Heart right ventricle (tissue), 16 donors: ENCODE measurements around the gene FRAT2. TPM values are rescaled to one million over a fixed set of nuclear protein-coding genes. Genes with fewer than 3 reads are reported as not detected.

Experiments used
- ATAC-seq, 8 donors: fragments of 200-7000 bp; cut with Tn5 transposase; one replicate each; pipeline ENCODE4 v1.9.1; 2020; ENCODE audit warnings: mild to moderate bottlenecking in 8 of 8, moderate library complexity in 8 of 8, moderate number of reproducible peaks in 1 of 8
- DNase-seq, 2 donors: peaks; one replicate each; pipeline ENCODE4 v3.0.0-alpha.2; 2020
- H3K27ac ChIP-seq, 10 donors: fragments of 200-600 bp; sonication (generic) in 2 of 10; one replicate each; pipeline versions ENCODE4 v1.5.0 to v1.8.0; 2020 to 2022; ENCODE audit warnings: mild to moderate bottlenecking in 3 of 10
- H3K27me3 ChIP-seq, 7 donors: fragments of 200-600 bp; one replicate each; pipeline ENCODE4 v1.8.0; 2021 to 2022; ENCODE audit warnings: mild to moderate bottlenecking in 2 of 7
- H3K36me3 ChIP-seq, 9 donors: fragments of 200-600 bp; sonication (generic) in 1 of 9; one replicate each; pipeline versions ENCODE4 v1.5.0 to v1.8.0; 2020 to 2022; ENCODE audit warnings: mild to moderate bottlenecking in 2 of 9
- H3K4me1 ChIP-seq, 9 donors: fragments of 200-600 bp; sonication (generic) in 1 of 9; one replicate each; pipeline versions ENCODE4 v1.5.0 to v1.8.0; 2020 to 2022; ENCODE audit warnings: mild to moderate bottlenecking in 4 of 9
- H3K4me3 ChIP-seq, 10 donors: fragments of 200-600 bp; sonication (generic) in 2 of 10; one replicate each; pipeline versions ENCODE4 v1.5.0 to v1.8.0; 2020 to 2022; ENCODE audit warnings: mild to moderate bottlenecking in 7 of 10, moderate library complexity in 2 of 10
- H3K9me3 ChIP-seq, 11 donors: fragments of 200-600 bp in 10 of 11; sonication (generic) in 2 of 11; one replicate each; pipeline versions ENCODE4 v1.5.0 to v1.8.0; 2013 to 2022; ENCODE audit warnings: mild to moderate bottlenecking in 2 of 11, control low read depth in 1 of 11, moderate library complexity in 1 of 11
- CTCF ChIP-seq, 9 donors: fragments of 200-600 bp; sonication (generic) in 2 of 9; IDR thresholded peaks; one replicate each; pipeline versions ENCODE4 v1.5.0 to v1.8.0; 2021 to 2022; ENCODE audit warnings: antibody characterized with exemption in 9 of 9, mild to moderate bottlenecking in 5 of 9, moderate library complexity in 1 of 9
- WGBS, 2 donors: extraction: QIAGEN DNeasy Blood & Tissue Kit; methylation state at CpG; one replicate each; pipeline ENCODE4 v1.1.7; 2013; ENCODE audit warnings: inconsistent platforms in 1 of 2; 5-methylcytosine and 5-hydroxymethylcytosine counted together
- intact Hi-C, 10 donors: fragments of 100-400 bp; cut with DNase I; formaldehyde crosslinking; loops; one replicate each; pipeline versions ENCODE4 v1.11.1 to v1.14.2; 2022
- polyA plus RNA-seq, 2 donors: library from polyadenylated mRNA; stranded (reverse); fragments of 200-250 nt; gene quantifications; one replicate each; pipeline ENCODE4 v1.2.3, GENCODE V29; 2013
- total RNA-seq, 10 donors: library from RNA; stranded (reverse); fragmentation: NEBNext Ultra II Directional in 3 of 10; extraction: Animal tissue kit (Norgen Biotek cat#: 25700) in 3 of 10; gene quantifications; one replicate each; pipeline versions ENCODE4 v1.2.1 to v1.2.4, GENCODE V29; 2021 to 2023
- donor health status: Arrhythmogenic right ventricular cardiomyopathy.
- donor health status: ischemic (EF 13 %, LVEDD 7.1; RV severe dilation, severe dysfunction).
- donor health status: healthy with polysubstance abuse.
- donor health status: DM: no; HTN: yes; CAD: no.
- donor health status: DM: no; HTN: no; CAD: no.
- donor health status: ischemic (EF 25% LVEDD 6.9; RV normal size, moderate dysfunction).
- donor health status: ischemic (EF 25% LVEDD 5.7; RV mildly dilated, moderate dysfunction).
- donor health status: healthy.
- donor health status: DM: yes; HTN: yes; CAD: no.
- donor health status: Ischemic cardiomyopathy.
- donor health status: ischemic (EF 35%, LVEDD 5.7; RV mildly dilated, moderate dysfunction).
- donor health status: nonischemic (EF 11% LVEDD 7.7; RV severe dilation, severe dysfunction).
- donor health status: DM: yes; HTN: yes; CAD: no.
- donor health status: PGD.
- donor health status: ischemic (EF 29% LVEDD 5.4; RV normal size, mild dysfunction).
- donor health status: nonischemic (EF 23%, LVEDD 6.1; RV moderate dilation, normal function).

The FRAT2 gene
- total and polyA plus RNA-seq, 12 donors, result 2.9 to 11.0 (median 5.1) TPM

GRCh38 chr10:97336942-97337831, 2.7 kb upstream of the FRAT2 start:
- H3K27ac ChIP-seq, result peak overlapping the region in 4 of 10 donors; percentile 0 to 34 (median 10)
- H3K4me1 ChIP-seq, result peaks cover 0 to 48% (median 33%) of the 10 kb centered on the region in 9 donors
- intact Hi-C loops, result loop anchor here in 2 of 10 donors (5.0 to 10.0 kb wide), 3 partner anchors 45 to 65 kb away; partner anchors contain the start of genes ARHGAP19 (in 1 of the 2) and RRP12 (in 1 of the 2)
- H3K9me3 ChIP-seq, result no peaks in the 10 kb centered on the region
- no peaks in the 10 kb centered on the region for H3K36me3 ChIP-seq
- no peak for ATAC-seq
- no peak for TF ChIP-seq CTCF (IDR thresholded peaks at IDR 0.05)
- 20 to 21% methylated on average over 11 of the region's 11 CpGs for WGBS, 2 donors
- H3K27me3 ChIP-seq, result no peaks in the 10 kb centered on the region
- DNase-seq, result no peak
- peak overlapping the region in 1 of 10 donors; percentile 1 for H3K4me3 ChIP-seq

- peaks cover 0 to 1% (median 0%) of the 10 kb centered on the region in 9 donors for H3K36me3 ChIP-seq
- no peaks in the 10 kb centered on the region for H3K27me3 ChIP-seq
- peaks cover 3 to 55% (median 41%) of the 10 kb centered on the region in 9 donors for H3K4me1 ChIP-seq
- no peak for TF ChIP-seq CTCF (IDR thresholded peaks at IDR 0.05)
- H3K9me3 ChIP-seq, result no peaks in the 10 kb centered on the region
- ATAC-seq, result no peak
- no peak for DNase-seq
- 55 to 58% methylated on average over 5 of the region's 5 CpGs for WGBS, 2 donors
- no peak overlapping the region for H3K4me3 ChIP-seq
- intact Hi-C loops, result loop anchor here in 2 of 10 donors (5.0 to 10.0 kb wide), 3 partner anchors 44 to 66 kb away; partner anchors contain the start of genes ARHGAP19 (in 1 of the 2) and RRP12 (in 1 of the 2)
- peak overlapping the region in 1 of 10 donors; percentile 16 for H3K27ac ChIP-seq
Measured at GRCh38 chr10:97336446-97336845, 1.9 kb upstream of the FRAT2 start.

GRCh38 chr10:97336006-97336405, 1.5 kb upstream of the FRAT2 start:
- DNase-seq, result no peak
- no peak for TF ChIP-seq CTCF (IDR thresholded peaks at IDR 0.05)
- Histone ChIP-seq H3K27me3 (no peaks in the 10 kb centered on the region), H3K9me3 (no peaks in the 10 kb centered on the region), H3K4me1 (peaks cover 3 to 60% (median 45%) of the 10 kb centered on the region in 9 donors), H3K36me3 (peaks cover 0 to 6% (median 0%) of the 10 kb centered on the region in 9 donors), H3K27ac (no peak overlapping the region), H3K4me3 (peak overlapping the region in 1 of 10 donors; percentile 95)
- intact Hi-C loops, result loop anchor here in 2 of 10 donors (5.0 to 10.0 kb wide), 3 partner anchors 44 to 66 kb away; partner anchors contain the start of genes ARHGAP19 (in 1 of the 2) and RRP12 (in 1 of the 2)
- WGBS, 2 donors, result 72 to 74% methylated on average over 5 of the region's 5 CpGs
- no peak for ATAC-seq

GRCh38 chr10:97335188-97335619, 675 bp upstream of the FRAT2 start:
- H3K27ac ChIP-seq, result peak overlapping the region in 9 of 10 donors; percentile 92 to 100 (median 95)
- intact Hi-C loops, result loop anchor here in 2 of 10 donors (2.0 to 10.0 kb wide), 4 partner anchors 14 to 67 kb away; partner anchors contain the start of genes ARHGAP19 (in 1 of the 2) and RRP12 (in 1 of the 2)
- DNase-seq, result peak in 1 of 2 donors; percentile 23

More at GRCh38 chr10:97335188-97335619, 675 bp upstream of the FRAT2 start:
- Histone ChIP-seq H3K27me3 (no peaks in the 10 kb centered on the region), H3K4me3 (peak overlapping the region; percentile 62 to 95 (median 78)), H3K9me3 (no peaks in the 10 kb centered on the region), H3K36me3 (peaks cover 0 to 14% (median 0%) of the 10 kb centered on the region in 9 donors), H3K4me1 (peaks cover 3 to 68% (median 53%) of the 10 kb centered on the region in 9 donors)
- 3 to 6% methylated on average over 25 of the region's 25 CpGs for WGBS, 2 donors
- no peak for TF ChIP-seq CTCF (IDR thresholded peaks at IDR 0.05)
- no peak for ATAC-seq
